MM.1S (cell line): Measurements from ENCODE around the gene SH2D7.

ENCODE experiments used
- DNase-seq: peaks from one replicate; pipeline ENCODE4 v3.0.0-alpha.2; 2015
- H2AFZ ChIP-seq: fragments of 300-600 bp; sonication (generic); 2 replicates; pipeline ENCODE4 v1.6.0; 2016; ENCODE audit warnings: antibody characterized with exemption, low read length
- H3F3A ChIP-seq: fragments of 300-600 bp; sonication (generic); 2 replicates; pipeline ENCODE4 v1.6.1; 2016; ENCODE audit warnings: mild to moderate bottlenecking, antibody characterized with exemption, low read length, moderate library complexity, mixed read lengths; ENCODE audit not compliant: insufficient read depth
- H3K27ac ChIP-seq: fragments of 300-600 bp; sonication (generic); 2 replicates; pipeline ENCODE4 v1.5.1; 2016; ENCODE audit warnings: mild to moderate bottlenecking, low read length
- H3K27me3 ChIP-seq: fragments of 300-600 bp; sonication (generic); replicated peaks from 2 replicates; pipeline ENCODE4 v1.6.0; 2016; ENCODE audit warnings: low read length; ENCODE audit not compliant: insufficient read depth
- H3K36me3 ChIP-seq: fragments of 300-600 bp; sonication (generic); replicated peaks from 2 replicates; pipeline ENCODE4 v1.6.1; 2016; ENCODE audit warnings: mild to moderate bottlenecking, low read length, mixed read lengths; ENCODE audit not compliant: insufficient read depth
- H3K4me1 ChIP-seq: fragments of 300-600 bp; sonication (generic); 2 replicates; pipeline ENCODE4 v1.6.1; 2016; ENCODE audit warnings: low read length, mixed read lengths
- H3K4me2 ChIP-seq: fragments of 300-600 bp; sonication (generic); 2 replicates; pipeline ENCODE4 v1.6.0; 2016; ENCODE audit warnings: low read depth, low read length
- H3K4me3 ChIP-seq: fragments of 300-600 bp; sonication (generic); 2 replicates; pipeline ENCODE4 v1.5.1; 2016; ENCODE audit warnings: low read length, mixed read lengths
- H3K79me2 ChIP-seq: fragments of 300-600 bp; sonication (generic); 2 replicates; pipeline ENCODE4 v1.6.1; 2016; ENCODE audit warnings: mixed run types, low read length, mixed read lengths
- H3K9ac ChIP-seq: fragments of 300-600 bp; sonication (generic); 2 replicates; pipeline ENCODE4 v1.6.1; 2016; ENCODE audit warnings: low read length, mixed read lengths
- H3K9me2 ChIP-seq: fragments of 300-600 bp; sonication (generic); replicated peaks from 2 replicates; pipeline ENCODE4 v1.6.1; 2016; ENCODE audit warnings: mild to moderate bottlenecking, low read length, mixed read lengths; ENCODE audit not compliant: insufficient read depth
- H3K9me3 ChIP-seq: fragments of 300-600 bp; sonication (generic); replicated peaks from 2 replicates; pipeline ENCODE4 v1.6.1; 2016; ENCODE audit warnings: mild to moderate bottlenecking, low read length, mixed read lengths; ENCODE audit not compliant: insufficient read depth
- H4K20me1 ChIP-seq: fragments of 300-600 bp; sonication (generic); 2 replicates; pipeline ENCODE4 v1.6.1; 2016; ENCODE audit warnings: mild to moderate bottlenecking, low read length, moderate library complexity, mixed read lengths; ENCODE audit not compliant: insufficient read depth
- EZH2 ChIP-seq: fragments of 300-600 bp; sonication (generic); optimal IDR thresholded peaks from 2 replicates; pipeline ENCODE3; 2017; ENCODE audit warnings: low read depth, mild to moderate bottlenecking, antibody characterized with exemption, low read length, mixed read lengths
- EZH2phosphoT487 ChIP-seq: fragments of 300-600 bp; sonication (generic); IDR thresholded peaks from 2 replicates; pipeline ENCODE4 v1.6.1; 2018; ENCODE audit warnings: antibody characterized with exemption, low read length
- TF ChIP-seq, protein P1 (sequence below): fragments of 300-600 bp; sonication (generic); IDR thresholded peaks from 2 replicates; pipeline ENCODE4 v1.5.1; 2016; ENCODE audit warnings: antibody characterized with exemption, low read length, mixed read lengths

Gene SH2D7

GRCh38 chr15:78054518-78054917 is 37.8 kb upstream of the SH2D7 start:
- H3K36me3 ChIP-seq, result 0 out of 2 replicates have a peak, but pooled peaks cover 3% of the 10 kb centered on the region
- peaks cover 66% of the 10 kb centered on the region for H3K4me1 ChIP-seq
- no peak overlapping the region for H3K27ac ChIP-seq
- TF ChIP-seq EZH2 (no peak), EZH2phosphoT487 (no peak)
- TF ChIP-seq, protein P1, sequence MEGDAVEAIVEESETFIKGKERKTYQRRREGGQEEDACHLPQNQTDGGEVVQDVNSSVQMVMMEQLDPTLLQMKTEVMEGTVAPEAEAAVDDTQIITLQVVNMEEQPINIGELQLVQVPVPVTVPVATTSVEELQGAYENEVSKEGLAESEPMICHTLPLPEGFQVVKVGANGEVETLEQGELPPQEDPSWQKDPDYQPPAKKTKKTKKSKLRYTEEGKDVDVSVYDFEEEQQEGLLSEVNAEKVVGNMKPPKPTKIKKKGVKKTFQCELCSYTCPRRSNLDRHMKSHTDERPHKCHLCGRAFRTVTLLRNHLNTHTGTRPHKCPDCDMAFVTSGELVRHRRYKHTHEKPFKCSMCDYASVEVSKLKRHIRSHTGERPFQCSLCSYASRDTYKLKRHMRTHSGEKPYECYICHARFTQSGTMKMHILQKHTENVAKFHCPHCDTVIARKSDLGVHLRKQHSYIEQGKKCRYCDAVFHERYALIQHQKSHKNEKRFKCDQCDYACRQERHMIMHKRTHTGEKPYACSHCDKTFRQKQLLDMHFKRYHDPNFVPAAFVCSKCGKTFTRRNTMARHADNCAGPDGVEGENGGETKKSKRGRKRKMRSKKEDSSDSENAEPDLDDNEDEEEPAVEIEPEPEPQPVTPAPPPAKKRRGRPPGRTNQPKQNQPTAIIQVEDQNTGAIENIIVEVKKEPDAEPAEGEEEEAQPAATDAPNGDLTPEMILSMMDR, result no peak
- no peak overlapping the region for H2AFZ ChIP-seq
- H3K79me2 ChIP-seq, result peaks cover 56% of the 10 kb centered on the region
- H3F3A ChIP-seq, result peaks cover 24% of the 10 kb centered on the region
- no peak for DNase-seq
- no peak overlapping the region for H3K4me2 ChIP-seq
- H4K20me1 ChIP-seq, result no peaks in the 10 kb centered on the region
- H3K9me2 ChIP-seq, result no peaks in the 10 kb centered on the region
- H3K27me3 ChIP-seq, result no peaks in the 10 kb centered on the region
- H3K9ac ChIP-seq, result no peak overlapping the region
- H3K9me3 ChIP-seq, result no peaks in the 10 kb centered on the region
- no peak overlapping the region for H3K4me3 ChIP-seq

GRCh38 chr15:78054966-78055365 is 37.4 kb upstream of the SH2D7 start:
- Histone ChIP-seq H3K9me3 (no peaks in the 10 kb centered on the region), H3K4me3 (no peak overlapping the region), H3K79me2 (peaks cover 60% of the 10 kb centered on the region), H3K36me3 (0 out of 2 replicates have a peak, but pooled peaks cover 3% of the 10 kb centered on the region), H2AFZ (no peak overlapping the region), H3K4me1 (peaks cover 62% of the 10 kb centered on the region), H3F3A (peaks cover 24% of the 10 kb centered on the region), H4K20me1 (no peaks in the 10 kb centered on the region), H3K4me2 (no peak overlapping the region), H3K27me3 (no peaks in the 10 kb centered on the region), H3K9me2 (no peaks in the 10 kb centered on the region), H3K27ac (no peak overlapping the region), H3K9ac (no peak overlapping the region)
- DNase-seq, result no peak
- no peak for TF ChIP-seq EZH2phosphoT487
- no peak for TF ChIP-seq EZH2
- TF ChIP-seq, protein P1, result no peak

- Histone ChIP-seq H3K79me2 (peaks cover 72% of the 10 kb centered on the region), H3K9me3 (no peaks in the 10 kb centered on the region), H3K27ac (peak overlapping the region; percentile 58; the same call in 1 of the 2 replicates), H3K9me2 (no peaks in the 10 kb centered on the region), H3K4me3 (no peak overlapping the region), H3K9ac (no peak overlapping the region), H3K27me3 (no peaks in the 10 kb centered on the region), H4K20me1 (no peaks in the 10 kb centered on the region), H3F3A (peaks cover 20% of the 10 kb centered on the region), H2AFZ (no peak overlapping the region), H3K36me3 (0 out of 2 replicates have a peak, but pooled peaks cover 3% of the 10 kb centered on the region), H3K4me2 (peak overlapping the region; percentile 21; the same call in 1 of the 2 replicates), H3K4me1 (peaks cover 50% of the 10 kb centered on the region)
- no peak for TF ChIP-seq EZH2
- TF ChIP-seq EZH2phosphoT487, result no peak
- TF ChIP-seq, protein P1, result no peak
- no peak for DNase-seq
These were observed 36.2 kb upstream of the SH2D7 start for GRCh38 chr15:78055919-78056713.
